ENCODE results near the gene TMEM184A. TPM values are rescaled to one million over a fixed set of nuclear protein-coding genes. Genes with fewer than 3 reads are reported as not detected.

Gene TMEM184A
- total and polyA plus RNA-seq, 2 of the 8 experiments (the other 6 are each of a cell fraction or from before 2014, with no cell fraction given) = 1.8 to 2.1 TPM

DNA sequence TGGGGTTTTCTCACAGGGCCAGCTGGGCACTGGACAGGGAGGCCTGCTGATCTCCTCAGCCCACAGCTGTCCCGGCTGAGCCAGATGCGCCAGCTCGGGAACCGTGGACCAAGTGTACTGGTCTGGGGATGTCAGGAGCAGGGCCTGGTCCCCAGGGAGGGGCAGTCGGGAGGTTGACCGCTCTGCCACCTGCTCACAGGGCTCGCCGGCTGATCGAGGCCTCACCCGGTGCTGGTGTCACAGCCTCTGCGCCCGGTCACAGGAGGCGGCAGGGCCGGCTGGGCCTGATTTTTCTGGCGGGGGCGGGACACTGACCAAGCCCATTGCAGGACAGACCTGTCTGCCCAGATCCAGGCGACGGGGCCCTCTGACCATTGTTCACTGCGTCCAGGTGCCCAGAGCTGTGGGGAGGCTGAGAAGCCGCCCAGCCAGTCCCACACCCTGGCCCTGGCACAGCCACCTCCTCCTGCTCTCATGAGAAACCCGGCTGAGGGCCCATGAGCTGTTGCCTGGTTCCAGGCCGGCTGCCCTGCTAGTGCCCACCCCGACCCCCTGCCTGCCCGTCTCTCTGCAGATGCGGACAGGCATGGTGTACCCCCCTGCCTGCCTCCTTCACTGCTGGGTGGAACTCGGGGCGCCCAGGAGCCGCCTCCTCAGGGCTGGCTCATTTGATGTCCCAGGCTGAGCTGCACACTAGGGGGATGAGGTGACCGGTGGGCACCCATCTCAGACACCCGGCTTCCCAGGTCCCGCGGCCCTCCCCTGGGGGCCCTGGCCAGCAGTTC is 3.0 kb upstream of the TMEM184A start (continued):
- TF ChIP-seq CBX8 (IDR thresholded peaks at IDR 0.05; ENCODE audit: borderline replicate concordance, low read depth, low read length) = no peak
- TF ChIP-seq SAP30 (IDR thresholded peaks at IDR 0.05; ENCODE audit: insufficient read depth, insufficient replicate concordance, low read length) = no peak
- TF ChIP-seq SP1 (IDR thresholded peaks at IDR 0.05; ENCODE audit: low read depth, low read length) = no peak
- TF ChIP-seq KDM5A (IDR thresholded peaks at IDR 0.05; ENCODE audit: low read length) = no peak
- no peak for TF ChIP-seq RXRA (IDR thresholded peaks at IDR 0.05; ENCODE audit: insufficient read depth, low read depth, low read length)
- TF ChIP-seq, protein P1, sequence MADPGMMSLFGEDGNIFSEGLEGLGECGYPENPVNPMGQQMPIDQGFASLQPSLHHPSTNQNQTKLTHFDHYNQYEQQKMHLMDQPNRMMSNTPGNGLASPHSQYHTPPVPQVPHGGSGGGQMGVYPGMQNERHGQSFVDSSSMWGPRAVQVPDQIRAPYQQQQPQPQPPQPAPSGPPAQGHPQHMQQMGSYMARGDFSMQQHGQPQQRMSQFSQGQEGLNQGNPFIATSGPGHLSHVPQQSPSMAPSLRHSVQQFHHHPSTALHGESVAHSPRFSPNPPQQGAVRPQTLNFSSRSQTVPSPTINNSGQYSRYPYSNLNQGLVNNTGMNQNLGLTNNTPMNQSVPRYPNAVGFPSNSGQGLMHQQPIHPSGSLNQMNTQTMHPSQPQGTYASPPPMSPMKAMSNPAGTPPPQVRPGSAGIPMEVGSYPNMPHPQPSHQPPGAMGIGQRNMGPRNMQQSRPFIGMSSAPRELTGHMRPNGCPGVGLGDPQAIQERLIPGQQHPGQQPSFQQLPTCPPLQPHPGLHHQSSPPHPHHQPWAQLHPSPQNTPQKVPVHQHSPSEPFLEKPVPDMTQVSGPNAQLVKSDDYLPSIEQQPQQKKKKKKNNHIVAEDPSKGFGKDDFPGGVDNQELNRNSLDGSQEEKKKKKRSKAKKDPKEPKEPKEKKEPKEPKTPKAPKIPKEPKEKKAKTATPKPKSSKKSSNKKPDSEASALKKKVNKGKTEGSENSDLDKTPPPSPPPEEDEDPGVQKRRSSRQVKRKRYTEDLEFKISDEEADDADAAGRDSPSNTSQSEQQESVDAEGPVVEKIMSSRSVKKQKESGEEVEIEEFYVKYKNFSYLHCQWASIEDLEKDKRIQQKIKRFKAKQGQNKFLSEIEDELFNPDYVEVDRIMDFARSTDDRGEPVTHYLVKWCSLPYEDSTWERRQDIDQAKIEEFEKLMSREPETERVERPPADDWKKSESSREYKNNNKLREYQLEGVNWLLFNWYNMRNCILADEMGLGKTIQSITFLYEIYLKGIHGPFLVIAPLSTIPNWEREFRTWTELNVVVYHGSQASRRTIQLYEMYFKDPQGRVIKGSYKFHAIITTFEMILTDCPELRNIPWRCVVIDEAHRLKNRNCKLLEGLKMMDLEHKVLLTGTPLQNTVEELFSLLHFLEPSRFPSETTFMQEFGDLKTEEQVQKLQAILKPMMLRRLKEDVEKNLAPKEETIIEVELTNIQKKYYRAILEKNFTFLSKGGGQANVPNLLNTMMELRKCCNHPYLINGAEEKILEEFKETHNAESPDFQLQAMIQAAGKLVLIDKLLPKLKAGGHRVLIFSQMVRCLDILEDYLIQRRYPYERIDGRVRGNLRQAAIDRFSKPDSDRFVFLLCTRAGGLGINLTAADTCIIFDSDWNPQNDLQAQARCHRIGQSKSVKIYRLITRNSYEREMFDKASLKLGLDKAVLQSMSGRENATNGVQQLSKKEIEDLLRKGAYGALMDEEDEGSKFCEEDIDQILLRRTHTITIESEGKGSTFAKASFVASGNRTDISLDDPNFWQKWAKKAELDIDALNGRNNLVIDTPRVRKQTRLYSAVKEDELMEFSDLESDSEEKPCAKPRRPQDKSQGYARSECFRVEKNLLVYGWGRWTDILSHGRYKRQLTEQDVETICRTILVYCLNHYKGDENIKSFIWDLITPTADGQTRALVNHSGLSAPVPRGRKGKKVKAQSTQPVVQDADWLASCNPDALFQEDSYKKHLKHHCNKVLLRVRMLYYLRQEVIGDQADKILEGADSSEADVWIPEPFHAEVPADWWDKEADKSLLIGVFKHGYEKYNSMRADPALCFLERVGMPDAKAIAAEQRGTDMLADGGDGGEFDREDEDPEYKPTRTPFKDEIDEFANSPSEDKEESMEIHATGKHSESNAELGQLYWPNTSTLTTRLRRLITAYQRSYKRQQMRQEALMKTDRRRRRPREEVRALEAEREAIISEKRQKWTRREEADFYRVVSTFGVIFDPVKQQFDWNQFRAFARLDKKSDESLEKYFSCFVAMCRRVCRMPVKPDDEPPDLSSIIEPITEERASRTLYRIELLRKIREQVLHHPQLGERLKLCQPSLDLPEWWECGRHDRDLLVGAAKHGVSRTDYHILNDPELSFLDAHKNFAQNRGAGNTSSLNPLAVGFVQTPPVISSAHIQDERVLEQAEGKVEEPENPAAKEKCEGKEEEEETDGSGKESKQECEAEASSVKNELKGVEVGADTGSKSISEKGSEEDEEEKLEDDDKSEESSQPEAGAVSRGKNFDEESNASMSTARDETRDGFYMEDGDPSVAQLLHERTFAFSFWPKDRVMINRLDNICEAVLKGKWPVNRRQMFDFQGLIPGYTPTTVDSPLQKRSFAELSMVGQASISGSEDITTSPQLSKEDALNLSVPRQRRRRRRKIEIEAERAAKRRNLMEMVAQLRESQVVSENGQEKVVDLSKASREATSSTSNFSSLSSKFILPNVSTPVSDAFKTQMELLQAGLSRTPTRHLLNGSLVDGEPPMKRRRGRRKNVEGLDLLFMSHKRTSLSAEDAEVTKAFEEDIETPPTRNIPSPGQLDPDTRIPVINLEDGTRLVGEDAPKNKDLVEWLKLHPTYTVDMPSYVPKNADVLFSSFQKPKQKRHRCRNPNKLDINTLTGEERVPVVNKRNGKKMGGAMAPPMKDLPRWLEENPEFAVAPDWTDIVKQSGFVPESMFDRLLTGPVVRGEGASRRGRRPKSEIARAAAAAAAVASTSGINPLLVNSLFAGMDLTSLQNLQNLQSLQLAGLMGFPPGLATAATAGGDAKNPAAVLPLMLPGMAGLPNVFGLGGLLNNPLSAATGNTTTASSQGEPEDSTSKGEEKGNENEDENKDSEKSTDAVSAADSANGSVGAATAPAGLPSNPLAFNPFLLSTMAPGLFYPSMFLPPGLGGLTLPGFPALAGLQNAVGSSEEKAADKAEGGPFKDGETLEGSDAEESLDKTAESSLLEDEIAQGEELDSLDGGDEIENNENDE (IDR thresholded peaks at IDR 0.05; ENCODE audit: insufficient replicate concordance, low read length) = no peak
- no peak for TF ChIP-seq POLR2AphosphoS5 (IDR thresholded peaks at IDR 0.05; ENCODE audit: low read depth, low read length)
- no peak for TF ChIP-seq MAFK (IDR thresholded peaks at IDR 0.05; ENCODE audit: low read depth, low read length)
- no peak for TF ChIP-seq TAF7 (optimal IDR thresholded peaks at IDR 0.05; ENCODE audit: borderline replicate concordance, low read depth, low read length)
- no peak for TF ChIP-seq TAF1 (IDR thresholded peaks at IDR 0.05; ENCODE audit: low read depth, low read length)
